Measurements from ENCODE around the gene NCF2. TPM values are rescaled to one million over a fixed set of nuclear protein-coding genes. Genes with fewer than 3 reads are reported as not detected.

NCF2 gene
- total RNA-seq, 1 experiment from 2014 or later, result not detected

GRCh38 chr1:183517401-183517800, 72.9 kb downstream of the NCF2 start:
- in situ Hi-C loops (cut with HindIII; ENCODE audit: low sequenced_read_pairs), result no loop called here
- DNase-seq (ENCODE audit: low spot score), result no peak

- in situ Hi-C loops (cut with HindIII; ENCODE audit: low sequenced_read_pairs), result no loop called here
- no peak for DNase-seq (ENCODE audit: low spot score)
These were observed 73.5 kb downstream of the NCF2 start for GRCh38 chr1:183516725-183517124.

GRCh38 chr1:183515002-183515689, 75.1 kb downstream of the NCF2 start:
- no peak for DNase-seq (ENCODE audit: low spot score)
- in situ Hi-C loops (cut with HindIII; ENCODE audit: low sequenced_read_pairs), result no loop called here

DNA sequence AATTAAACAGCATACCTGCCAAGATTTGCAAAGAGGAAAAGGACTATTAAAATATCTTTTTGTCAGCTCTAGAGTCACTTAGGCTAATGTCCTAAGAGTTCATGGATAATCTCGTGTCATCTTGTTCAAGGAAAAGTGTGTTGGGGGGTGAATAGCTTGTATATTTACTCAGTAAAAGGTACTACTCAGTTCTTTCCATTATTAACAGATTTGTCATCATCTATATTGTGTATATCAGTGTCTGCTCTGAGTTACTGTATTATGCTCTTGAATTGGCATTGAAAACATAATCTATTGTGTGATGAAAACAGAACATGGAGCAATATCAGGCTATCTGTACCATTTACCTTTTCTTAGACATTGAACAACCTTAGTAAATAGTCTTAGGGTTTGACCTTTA, 76.0 kb downstream of the NCF2 start:
- in situ Hi-C loops (cut with HindIII; ENCODE audit: low sequenced_read_pairs), result no loop called here
- DNase-seq (ENCODE audit: low spot score), result no peak

- DNase-seq (ENCODE audit: low spot score), result no peak
- in situ Hi-C loops (cut with HindIII; ENCODE audit: low sequenced_read_pairs), result no loop called here
These were observed 77.8 kb downstream of the NCF2 start for GRCh38 chr1:183512450-183512849.

- no peak for DNase-seq (ENCODE audit: low spot score)
- in situ Hi-C loops (cut with HindIII; ENCODE audit: low sequenced_read_pairs), result no loop called here
These were observed 81.6 kb downstream of the NCF2 start for GRCh38 chr1:183508694-183509093.

- in situ Hi-C loops (cut with HindIII; ENCODE audit: low sequenced_read_pairs), result no loop called here
- no peak for DNase-seq (ENCODE audit: low spot score)
These were observed 83.7 kb downstream of the NCF2 start for GRCh38 chr1:183506561-183506960.

Other genes starting within 250 kb of the NCF2 start
- gene NMNAT2, start 172.1 kb downstream of the NCF2 start, total RNA-seq (2014; rRNA removed; shearing (Covaris generic)), result 0.27 and 0.62 TPM in 2 replicates
- 25.7 and 32.7 TPM in 2 replicates for gene SMG7, start 118.0 kb downstream of the NCF2 start, total RNA-seq (2014; rRNA removed; shearing (Covaris generic))
- gene ARPC5, start 45.3 kb upstream of the NCF2 start, total RNA-seq (2014; rRNA removed; shearing (Covaris generic)), result 81.4 and 155 TPM in 2 replicates
- not detected in 2 replicates for gene APOBEC4, start 62.9 kb upstream of the NCF2 start, total RNA-seq (2014; rRNA removed; shearing (Covaris generic))
- gene RGL1, start 214.7 kb upstream of the NCF2 start, total RNA-seq (2014; rRNA removed; shearing (Covaris generic)), result 3.4 and 3.7 TPM in 2 replicates

Measured in G401 (cell line).